Hepatocyte (in vitro differentiated cells): Measurements from ENCODE around the gene TAS2R46.
"Not testable (repeated sequence)": the region's sequence is repeated elsewhere in the genome, so short reads cannot be mapped to it uniquely, and the experiment has no call there.

Source experiments
- CTCF ChIP-seq: fragments of 200-600 bp; sonication (generic); IDR thresholded peaks from 2 replicates; pipeline ENCODE4 v1.5.1; 2016; ENCODE audit warnings: antibody characterized with exemption, mild to moderate bottlenecking; ENCODE audit not compliant: poor library complexity
- EZH2 ChIP-seq: fragments of 200-600 bp; sonication (generic); IDR thresholded peaks from 2 replicates; pipeline ENCODE4 v1.6.1; 2016; ENCODE audit warnings: antibody characterized with exemption, mild to moderate bottlenecking, borderline replicate concordance
- EZH2phosphoT487 ChIP-seq: fragments of 200-600 bp; sonication (generic); IDR thresholded peaks from one replicate; pipeline ENCODE4 v1.6.1; 2018; ENCODE audit warnings: antibody characterized with exemption, mild to moderate bottlenecking, low read depth, moderate library complexity; ENCODE audit not compliant: unreplicated experiment, severe bottlenecking

GRCh38 chr12:11033959-11034358 lies 28.1 kb downstream of the TAS2R46 start:
- TF ChIP-seq EZH2phosphoT487, EZH2, CTCF: not testable (repeated sequence)
